HepG2 (cell line): ENCODE measurements around the gene CTDSP2. TPM values are rescaled to one million over a fixed set of nuclear protein-coding genes. Genes with fewer than 3 reads are reported as not detected.

Experiments
- ARNT2 ChIP-seq: sonication (generic); formaldehyde crosslinking; IDR thresholded peaks from 2 replicates; pipeline ENCODE4 v1.8.0; 2022; ENCODE audit warnings: mild to moderate bottlenecking, low read depth, missing genetic modification reagents, moderate library complexity
- ETS1 ChIP-seq: sonication (generic); formaldehyde crosslinking; IDR thresholded peaks from 2 replicates; pipeline ENCODE4 v1.4.0; 2020; ENCODE audit warnings: missing genetic modification reagents
- FOXA1 ChIP-seq, 2 experiments: fragments of 450-650 bp in 1 of 2; sonication (generic) in 1 of 2; formaldehyde crosslinking in 1 of 2; IDR thresholded peaks; 2 replicates each; pipeline versions ENCODE4 v1.4.0 to v1.6.1; 2016 to 2020; ENCODE audit warnings: missing genetic modification reagents in 1 of 2
- JDP2 ChIP-seq: sonication (generic); formaldehyde crosslinking; IDR thresholded peaks from 2 replicates; pipeline ENCODE4 v1.8.1; 2022; ENCODE audit warnings: missing genetic modification reagents, borderline replicate concordance
- KDM5B ChIP-seq: sonication (generic); formaldehyde crosslinking; IDR thresholded peaks from 2 replicates; pipeline ENCODE4 v1.4.0; 2020; ENCODE audit warnings: missing genetic modification reagents, mild to moderate bottlenecking, borderline replicate concordance
- MED1 ChIP-seq: sonication (generic); formaldehyde crosslinking; IDR thresholded peaks from 2 replicates; pipeline ENCODE4 v1.4.0; 2020; ENCODE audit warnings: missing genetic modification reagents
- MLX ChIP-seq: IDR thresholded peaks from 2 replicates; pipeline ENCODE4 v1.6.1; 2016
- MTA1 ChIP-seq: sonication (generic); formaldehyde crosslinking; IDR thresholded peaks from 2 replicates; pipeline ENCODE4 v1.4.0; 2020; ENCODE audit warnings: missing genetic modification reagents, mild to moderate bottlenecking, borderline replicate concordance
- MYC ChIP-seq: sonication (generic); formaldehyde crosslinking; IDR thresholded peaks from 2 replicates; pipeline ENCODE4 v1.9.0; 2021; ENCODE audit warnings: missing genetic modification reagents, borderline replicate concordance
- ONECUT2 ChIP-seq: sonication (generic); formaldehyde crosslinking; IDR thresholded peaks from 2 replicates; pipeline ENCODE4 v1.4.0; 2020; ENCODE audit warnings: missing genetic modification reagents
- RFXANK ChIP-seq: IDR thresholded peaks from 2 replicates; pipeline ENCODE4 v1.6.1; 2016
- SOX6 ChIP-seq, 2 experiments: fragments of 450-650 bp in 1 of 2; sonication (generic) in 1 of 2; formaldehyde crosslinking in 1 of 2; IDR thresholded peaks; 2 replicates each; pipeline versions ENCODE4 v1.4.0 to v1.6.1; 2017 to 2020; ENCODE audit warnings: antibody characterized with exemption in 1 of 2, mild to moderate bottlenecking in 1 of 2, missing genetic modification reagents in 1 of 2
- ZNF260 ChIP-seq: sonication (generic); formaldehyde crosslinking; IDR thresholded peaks from 2 replicates; pipeline ENCODE4 v1.4.0; 2020; ENCODE audit warnings: missing genetic modification reagents, low read depth, mild to moderate bottlenecking, borderline replicate concordance
- ZNF326 ChIP-seq: sonication (generic); formaldehyde crosslinking; IDR thresholded peaks from 2 replicates; pipeline ENCODE4 v1.4.0; 2020; ENCODE audit warnings: missing genetic modification reagents, borderline replicate concordance
- ZNF496 ChIP-seq: sonication (generic); formaldehyde crosslinking; IDR thresholded peaks from 2 replicates; pipeline ENCODE4 v1.8.1; 2023; ENCODE audit warnings: mild to moderate bottlenecking, moderate library complexity, missing genetic modification reagents; ENCODE audit not compliant: insufficient replicate concordance
- ZNF550 ChIP-seq: sonication (generic); formaldehyde crosslinking; IDR thresholded peaks from 2 replicates; pipeline ENCODE4 v1.4.0; 2020; ENCODE audit warnings: mild to moderate bottlenecking, missing genetic modification reagents, borderline replicate concordance
- ZNF841 ChIP-seq: sonication (generic); formaldehyde crosslinking; IDR thresholded peaks from 2 replicates; pipeline ENCODE4 v1.8.1; 2023; ENCODE audit warnings: missing genetic modification reagents, borderline replicate concordance
- ZNF883 ChIP-seq: sonication (generic); formaldehyde crosslinking; IDR thresholded peaks from 2 replicates; pipeline ENCODE4 v1.5.1; 2020; ENCODE audit warnings: mild to moderate bottlenecking, missing genetic modification reagents; ENCODE audit errors: not compliant biosample characterization
- ZZZ3 ChIP-seq: sonication (generic); formaldehyde crosslinking; IDR thresholded peaks from 2 replicates; pipeline ENCODE4 v1.4.0; 2020; ENCODE audit warnings: missing genetic modification reagents, mild to moderate bottlenecking, borderline replicate concordance
- polyA plus RNA-seq, 8 experiments: library from polyadenylated mRNA; depleted of rRNA in 3 of 8; stranded (reverse) in 7 of 8; unstranded in 1 of 8; fragments of >200 nt; fragmentation: Illumina TruSeq in 4 of 8; extraction: Trizol in 4 of 8; gene quantifications; 2 replicates each; pipeline versions ENCODE4 v1.2.1 to v1.2.3, GENCODE V29; 2011 to 2016; ENCODE audit warnings: low read depth in 4 of 8, missing spikeins in 1 of 8, mixed read lengths in 1 of 8; ENCODE audit not compliant: insufficient read depth in 1 of 8
- total RNA-seq, 5 experiments: library from RNA; depleted of rRNA; stranded (reverse); fragments of >200 nt; fragmentation: Illumina TruSeq; extraction: Trizol; gene quantifications; 2 replicates each; pipeline ENCODE4 v1.2.3, GENCODE V29; 2016; ENCODE audit warnings: low read depth in 1 of 5
- TF ChIP-seq, protein P1 (sequence below): IDR thresholded peaks from 2 replicates; pipeline ENCODE4 v1.6.1; 2018; ENCODE audit warnings: missing genetic modification reagents, mild to moderate bottlenecking, missing compliant biosample characterization
- TF ChIP-seq, protein P2 (sequence below): sonication (generic); formaldehyde crosslinking; IDR thresholded peaks from 2 replicates; pipeline ENCODE4 v1.9.0; 2021; ENCODE audit warnings: missing genetic modification reagents, borderline replicate concordance

Gene CTDSP2
- total and polyA plus RNA-seq, 2 of the 13 experiments (the other 11 are each of a cell fraction or from before 2014, with no cell fraction given), result 38.1 to 82.5 TPM

DNA sequence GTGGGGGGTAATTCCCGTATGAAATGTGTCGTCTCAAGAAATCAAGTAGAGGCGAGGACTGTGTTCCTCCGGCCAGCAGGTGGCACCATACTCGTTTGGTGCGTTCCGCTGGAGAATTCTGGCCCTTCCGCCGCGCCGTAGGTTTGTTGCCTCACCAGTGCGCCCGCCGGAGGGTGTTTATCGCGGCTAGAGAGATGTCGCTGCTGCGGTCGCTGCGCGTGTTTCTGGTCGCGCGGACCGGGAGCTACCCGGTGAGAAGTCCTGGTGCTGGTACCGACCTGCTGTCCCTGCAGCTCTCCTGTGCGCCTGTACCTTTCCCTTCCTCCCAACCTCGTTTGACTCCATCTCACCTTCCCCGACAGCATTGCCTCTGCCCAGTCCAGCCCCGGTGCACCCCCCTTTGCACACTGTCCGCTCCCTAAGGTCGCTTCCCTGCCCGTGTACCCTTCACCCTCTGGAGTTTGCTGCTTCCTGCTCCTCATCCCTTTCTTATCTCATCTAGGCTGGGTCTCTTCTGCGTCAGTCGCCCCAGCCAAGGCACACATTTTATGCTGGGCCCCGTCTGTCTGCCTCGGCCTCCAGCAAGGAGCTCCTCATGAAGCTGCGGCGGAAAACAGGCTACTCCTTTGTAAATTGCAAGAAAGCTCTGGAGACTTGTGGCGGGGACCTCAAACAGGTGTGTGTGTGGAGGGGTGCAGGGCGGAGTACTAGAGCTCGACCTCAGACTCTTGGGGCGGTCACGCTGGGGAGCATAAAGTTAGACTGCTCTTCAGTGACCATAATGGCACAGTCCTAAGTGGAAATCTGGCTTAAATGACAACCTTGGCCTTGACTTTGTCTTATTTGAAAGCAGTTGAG, 63.7 kb downstream of the CTDSP2 start, which contains the start of gene TSFM (continued):
- TF ChIP-seq MLX (CRISPR knock-in tag) (0 out of 2 replicates have a peak, but pooled peaks have one; percentile 10), ARNT2 (CRISPR knock-in tag) (peak; percentile 82), RFXANK (CRISPR knock-in tag) (peak; percentile 70; the same call in 1 of the 2 replicates), ZNF550 (no peak), ONECUT2 (no peak), ETS1 (CRISPR knock-in tag) (no peak), SOX6 (IDR thresholded peaks at IDR 0.05) (no peak), SOX6 (CRISPR knock-in tag; IDR thresholded peaks at IDR 0.05) (peak; percentile 78), ZNF260 (CRISPR knock-in tag) (no peak), KDM5B (peak; percentile 84), MED1 (CRISPR knock-in tag) (peak; percentile 83), ZNF496 (CRISPR knock-in tag) (no peak), MYC (peak; percentile 88; the same call in 1 of the 2 replicates), ZNF883 (CRISPR knock-in tag) (peak; percentile 51), FOXA1 (IDR thresholded peaks at IDR 0.05) (no peak), FOXA1 (CRISPR knock-in tag; IDR thresholded peaks at IDR 0.05) (peak; percentile 76), ZZZ3 (CRISPR knock-in tag) (no peak; the same call in 1 of the 2 replicates), JDP2 (no peak), MTA1 (CRISPR knock-in tag) (no peak), ZNF841 (CRISPR knock-in tag) (no peak), ZNF326 (no peak)
- TF ChIP-seq, protein P1, sequence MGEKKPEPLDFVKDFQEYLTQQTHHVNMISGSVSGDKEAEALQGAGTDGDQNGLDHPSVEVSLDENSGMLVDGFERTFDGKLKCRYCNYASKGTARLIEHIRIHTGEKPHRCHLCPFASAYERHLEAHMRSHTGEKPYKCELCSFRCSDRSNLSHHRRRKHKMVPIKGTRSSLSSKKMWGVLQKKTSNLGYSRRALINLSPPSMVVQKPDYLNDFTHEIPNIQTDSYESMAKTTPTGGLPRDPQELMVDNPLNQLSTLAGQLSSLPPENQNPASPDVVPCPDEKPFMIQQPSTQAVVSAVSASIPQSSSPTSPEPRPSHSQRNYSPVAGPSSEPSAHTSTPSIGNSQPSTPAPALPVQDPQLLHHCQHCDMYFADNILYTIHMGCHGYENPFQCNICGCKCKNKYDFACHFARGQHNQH (CRISPR knock-in tag), result peak; percentile 93
- TF ChIP-seq, protein P2, sequence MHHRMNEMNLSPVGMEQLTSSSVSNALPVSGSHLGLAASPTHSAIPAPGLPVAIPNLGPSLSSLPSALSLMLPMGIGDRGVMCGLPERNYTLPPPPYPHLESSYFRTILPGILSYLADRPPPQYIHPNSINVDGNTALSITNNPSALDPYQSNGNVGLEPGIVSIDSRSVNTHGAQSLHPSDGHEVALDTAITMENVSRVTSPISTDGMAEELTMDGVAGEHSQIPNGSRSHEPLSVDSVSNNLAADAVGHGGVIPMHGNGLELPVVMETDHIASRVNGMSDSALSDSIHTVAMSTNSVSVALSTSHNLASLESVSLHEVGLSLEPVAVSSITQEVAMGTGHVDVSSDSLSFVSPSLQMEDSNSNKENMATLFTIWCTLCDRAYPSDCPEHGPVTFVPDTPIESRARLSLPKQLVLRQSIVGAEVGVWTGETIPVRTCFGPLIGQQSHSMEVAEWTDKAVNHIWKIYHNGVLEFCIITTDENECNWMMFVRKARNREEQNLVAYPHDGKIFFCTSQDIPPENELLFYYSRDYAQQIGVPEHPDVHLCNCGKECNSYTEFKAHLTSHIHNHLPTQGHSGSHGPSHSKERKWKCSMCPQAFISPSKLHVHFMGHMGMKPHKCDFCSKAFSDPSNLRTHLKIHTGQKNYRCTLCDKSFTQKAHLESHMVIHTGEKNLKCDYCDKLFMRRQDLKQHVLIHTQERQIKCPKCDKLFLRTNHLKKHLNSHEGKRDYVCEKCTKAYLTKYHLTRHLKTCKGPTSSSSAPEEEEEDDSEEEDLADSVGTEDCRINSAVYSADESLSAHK, result no peak
